Measurements from ENCODE around the gene MAGEB2.

- no peak for TF ChIP-seq CTCF (IDR thresholded peaks at IDR 0.05)
- no peak for TF ChIP-seq POLR2A (IDR thresholded peaks at IDR 0.05)
Observed at GRCh38 chrX:30248854-30249253, 33.5 kb downstream of the MAGEB2 start.

All from uterus (tissue), 2 donors.